ENCODE data around the gene STXBP5. TPM values are rescaled to one million over a fixed set of nuclear protein-coding genes. Genes with fewer than 3 reads are reported as not detected.
A peak's percentile ranks its signal among the peaks of the same experiment; 100 is the strongest.

STXBP5 gene
- total and polyA plus RNA-seq, 9 of the 15 experiments (the other 6 are each of a cell fraction or from before 2014, with no cell fraction given): 23.3 to 172 (median 71.5) TPM

DNA sequence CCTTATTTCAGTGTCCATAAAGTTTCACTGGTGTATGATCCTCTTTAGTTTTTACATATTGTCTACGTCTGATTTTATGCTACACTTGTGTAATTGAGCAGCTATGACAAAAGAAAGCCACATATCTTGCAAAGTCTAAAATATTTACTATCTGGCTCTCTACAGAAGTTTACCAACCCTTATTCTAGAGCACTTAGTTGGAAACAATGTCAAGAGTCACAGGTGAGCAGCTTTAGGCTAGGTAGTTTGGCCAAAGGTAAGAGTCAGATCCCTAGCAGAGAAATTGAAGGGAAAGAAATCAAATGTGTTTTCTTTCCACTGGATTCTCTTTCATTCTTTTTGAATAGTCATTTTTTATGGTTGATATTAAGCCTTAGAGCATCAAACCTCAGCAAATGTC is 34.7 kb upstream of the STXBP5 start (continued):
- TF ChIP-seq, protein P1, sequence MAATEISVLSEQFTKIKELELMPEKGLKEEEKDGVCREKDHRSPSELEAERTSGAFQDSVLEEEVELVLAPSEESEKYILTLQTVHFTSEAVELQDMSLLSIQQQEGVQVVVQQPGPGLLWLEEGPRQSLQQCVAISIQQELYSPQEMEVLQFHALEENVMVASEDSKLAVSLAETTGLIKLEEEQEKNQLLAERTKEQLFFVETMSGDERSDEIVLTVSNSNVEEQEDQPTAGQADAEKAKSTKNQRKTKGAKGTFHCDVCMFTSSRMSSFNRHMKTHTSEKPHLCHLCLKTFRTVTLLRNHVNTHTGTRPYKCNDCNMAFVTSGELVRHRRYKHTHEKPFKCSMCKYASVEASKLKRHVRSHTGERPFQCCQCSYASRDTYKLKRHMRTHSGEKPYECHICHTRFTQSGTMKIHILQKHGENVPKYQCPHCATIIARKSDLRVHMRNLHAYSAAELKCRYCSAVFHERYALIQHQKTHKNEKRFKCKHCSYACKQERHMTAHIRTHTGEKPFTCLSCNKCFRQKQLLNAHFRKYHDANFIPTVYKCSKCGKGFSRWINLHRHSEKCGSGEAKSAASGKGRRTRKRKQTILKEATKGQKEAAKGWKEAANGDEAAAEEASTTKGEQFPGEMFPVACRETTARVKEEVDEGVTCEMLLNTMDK (IDR thresholded peaks at IDR 0.05; ENCODE audit: borderline replicate concordance, insufficient read depth, low read depth, low read length, poor library complexity, severe bottlenecking): no peak
- TF ChIP-seq TRIM28 (IDR thresholded peaks at IDR 0.05) (no peak), ZNF584 (CRISPR knock-in tag; IDR thresholded peaks at IDR 0.05; ENCODE audit: low read depth) (no peak), RBM25 (IDR thresholded peaks at IDR 0.05; ENCODE audit: low read depth, low read length, severe bottlenecking) (no peak), SAP30 (IDR thresholded peaks at IDR 0.05; ENCODE audit: borderline replicate concordance, insufficient read depth, low read depth, low read length, poor library complexity, severe bottlenecking) (no peak), ARNT (IDR thresholded peaks at IDR 0.05) (no peak)

DNA sequence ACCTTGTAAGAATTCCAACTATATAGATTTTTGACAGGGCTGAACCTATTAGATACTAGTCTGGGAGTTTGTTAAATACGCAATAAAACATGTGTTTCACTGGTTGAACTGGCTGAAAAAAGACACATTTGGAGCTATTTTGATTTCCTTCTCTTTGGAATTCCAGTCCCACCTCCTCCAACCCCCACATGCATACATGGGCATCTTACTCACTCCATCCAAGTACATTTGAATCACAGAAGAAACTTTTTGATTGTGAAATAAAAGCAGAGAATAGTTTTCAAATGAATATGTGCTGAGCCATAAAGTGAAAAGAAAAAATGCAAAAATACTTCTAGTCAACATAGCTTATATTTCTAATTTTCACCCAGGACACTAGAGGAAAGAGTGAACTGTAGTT is 33.9 kb upstream of the STXBP5 start:
- ATAC-seq (no peak), DNase-seq (ENCODE audit: extremely low read depth in 1 of 4, low spot score in 3 of 4) (no peak), FAIRE-seq (no peak)
- Histone ChIP-seq H3K4me1 (replicated peaks in 1 of 2; ENCODE audit: control insufficient read depth in 2 of 2, insufficient read depth in 2 of 2, low read length in 2 of 2) (peaks cover 6 to 38% of the 10 kb centered on the region in 2 experiments), H3K27ac (ENCODE audit: extremely low read depth, low read depth, low read length) (no peak overlapping the region), H3K9ac (ENCODE audit: insufficient read depth in 1 of 2, low read depth in 2 of 2, low read length in 2 of 2) (no peak overlapping the region), H3K4me3 (no peak overlapping the region), H3K9me3 (replicated peaks; ENCODE audit: control insufficient read depth, insufficient read depth, low read depth, low read length) (no peaks in the 10 kb centered on the region; the same call in 1 of the 2 replicates), H3K4me2 (ENCODE audit: insufficient read depth, low read length) (no peak overlapping the region), H3K9me1 (ENCODE audit: control insufficient read depth, insufficient read depth, low read length) (no peaks in the 10 kb centered on the region), H3K36me3 (ENCODE audit: control insufficient read depth, insufficient read depth, low read length) (peaks cover 3% of the 10 kb centered on the region; the same call in 1 of the 3 replicates), H3K27me3 (ENCODE audit: control insufficient read depth in 2 of 2, insufficient read depth in 2 of 2, low read length in 2 of 2) (no peaks in the 10 kb centered on the region), H2AFZ (ENCODE audit: low read depth, low read length) (no peak overlapping the region), H3K79me2 (ENCODE audit: control insufficient read depth, insufficient read depth, low read length) (no peaks in the 10 kb centered on the region), H4K20me1 (replicated peaks; ENCODE audit: control insufficient read depth, insufficient read depth, low read length) (no peaks in the 10 kb centered on the region)
- intact Hi-C loops (cut with micrococcal nuclease) (no loop called here), in situ Hi-C loops (cut with MboI) (no loop called here)
- 87% methylated on average over 1 of the region's 1 CpG for WGBS (ENCODE audit: insufficient coverage, low coverage, missing lambda C conversion rate)
- CTCF ChIA-PET (ENCODE audit: low intra/inter-chr PET ratio): no interaction called here
- no TSS peak for BruUV-seq (replicated peaks)
- TF ChIP-seq CEBPB (tag; IDR thresholded peaks at IDR 0.05) (peak; percentile 17; the same call in 1 of the 2 replicates), SREBF1 (IDR thresholded peaks at IDR 0.05; ENCODE audit: borderline replicate concordance, low read depth, low read length) (no peak), FOXA1 (IDR thresholded peaks at IDR 0.05; ENCODE audit: borderline replicate concordance) (no peak), SMC3 (conservative IDR thresholded peaks at IDR 0.05; ENCODE audit: insufficient read depth, low read depth, low read length) (no peak)
- TF ChIP-seq, protein P2, sequence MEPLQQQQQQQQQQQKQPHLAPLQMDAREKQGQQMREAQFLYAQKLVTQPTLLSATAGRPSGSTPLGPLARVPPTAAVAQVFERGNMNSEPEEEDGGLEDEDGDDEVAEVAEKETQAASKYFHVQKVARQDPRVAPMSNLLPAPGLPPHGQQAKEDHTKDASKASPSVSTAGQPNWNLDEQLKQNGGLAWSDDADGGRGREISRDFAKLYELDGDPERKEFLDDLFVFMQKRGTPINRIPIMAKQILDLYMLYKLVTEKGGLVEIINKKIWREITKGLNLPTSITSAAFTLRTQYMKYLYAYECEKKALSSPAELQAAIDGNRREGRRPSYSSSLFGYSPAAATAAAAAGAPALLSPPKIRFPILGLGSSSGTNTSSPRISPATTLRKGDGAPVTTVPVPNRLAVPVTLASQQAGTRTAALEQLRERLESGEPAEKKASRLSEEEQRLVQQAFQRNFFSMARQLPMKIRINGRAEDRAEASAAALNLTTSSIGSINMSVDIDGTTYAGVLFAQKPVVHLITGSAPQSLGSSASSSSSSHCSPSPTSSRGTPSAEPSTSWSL (CRISPR knock-in tag; IDR thresholded peaks at IDR 0.05; ENCODE audit: borderline replicate concordance): no peak
- POLR2A ChIA-PET: interaction anchor here (0.6 to 1.1 kb wide), 3 partner anchors 10 to 257 kb away, joined by 3 to 4 read pairs (median 3); no protein-coding TSS in a partner anchor

Data from K562 (cell line).